Inflammatory macrophage (primary cell): Measurements from ENCODE around the gene ZBTB8OS.
"Not testable (repeated sequence)": the region's sequence is repeated elsewhere in the genome, so short reads cannot be mapped to it uniquely, and the experiment has no call there.

Experiments
- DNase-seq, 2 donors: peaks; one replicate each; pipeline ENCODE4 v3.0.0-alpha.2; 2020 to 2022

Gene ZBTB8OS

GRCh38 chr1:32647308-32648134, 2.8 kb downstream of the ZBTB8OS start:
- peak in 1 of 2 donors; percentile 16 for DNase-seq

- no peak for DNase-seq
Measured at GRCh38 chr1:32644426-32644825, 5.9 kb downstream of the ZBTB8OS start.

GRCh38 chr1:32642292-32642827, 8.0 kb downstream of the ZBTB8OS start:
- not testable (repeated sequence) for DNase-seq

- DNase-seq: no peak
Measured at GRCh38 chr1:32639489-32640075, 10.8 kb downstream of the ZBTB8OS start.

- DNase-seq: peak; percentile 86 to 92
Measured at GRCh38 chr1:32636914-32637645, 13.3 kb downstream of the ZBTB8OS start.

GRCh38 chr1:32635508-32636277, 14.7 kb downstream of the ZBTB8OS start:
- DNase-seq: no peak

- no peak for DNase-seq
Measured at GRCh38 chr1:32632829-32633228, 17.5 kb downstream of the ZBTB8OS start.

- DNase-seq: not testable (repeated sequence)
Measured at GRCh38 chr1:32630173-32630572, 20.2 kb downstream of the ZBTB8OS start.

GRCh38 chr1:32627596-32628162, 22.7 kb downstream of the ZBTB8OS start:
- peak in 1 of 2 donors; percentile 38 for DNase-seq

GRCh38 chr1:32626176-32626575, 24.2 kb downstream of the ZBTB8OS start:
- no peak for DNase-seq

- no peak for DNase-seq
Measured at GRCh38 chr1:32623775-32624174, 26.6 kb downstream of the ZBTB8OS start.

- DNase-seq: no peak
Measured at GRCh38 chr1:32622806-32623681, 27.3 kb downstream of the ZBTB8OS start.

GRCh38 chr1:32622205-32622604, 28.1 kb downstream of the ZBTB8OS start:
- no peak for DNase-seq

GRCh38 chr1:32619701-32620485, 30.5 kb downstream of the ZBTB8OS start:
- DNase-seq: peak; percentile 6 to 28

GRCh38 chr1:32618673-32619221, 31.6 kb downstream of the ZBTB8OS start:
- DNase-seq: no peak

- DNase-seq: no peak
Measured at GRCh38 chr1:32613472-32613871, 36.9 kb downstream of the ZBTB8OS start.

GRCh38 chr1:32612189-32612881, 38.0 kb downstream of the ZBTB8OS start:
- peak; percentile 93 to 95 for DNase-seq

GRCh38 chr1:32611859-32612188, 38.5 kb downstream of the ZBTB8OS start:
- DNase-seq: no peak

GRCh38 chr1:32609180-32609579, 41.2 kb downstream of the ZBTB8OS start:
- no peak for DNase-seq
